K562 (cell line): Measurements from ENCODE around the gene TELO2. TPM values are rescaled to one million over a fixed set of nuclear protein-coding genes. Genes with fewer than 3 reads are reported as not detected.

ENCODE experiments used
- ATAC-seq: fragments of 200-7000 bp; cut with Tn5 transposase; 3 replicates; pipeline ENCODE4 v1.9.1; 2020; ENCODE audit warnings: moderate library complexity
- BruUV-seq: library from RNA; stranded (reverse); fragments of 400-500 nt; replicated peaks from 2 replicates; lab custom pipeline; 2021; lab: Mats Ljungman, UMichigan
- CTCF ChIA-PET: fragments of 300-600 bp; formaldehyde crosslinking; extraction: SDS; loops from one replicate; lab custom pipeline; 2021; ENCODE audit warnings: low intra/inter-chr PET ratio; lab: Yijun Ruan, JAX
- POLR2A ChIA-PET: fragments of 300-600, 350-650 bp; sonication (Branson Sonifier 250); formaldehyde crosslinking; extraction: SDS; loops from one replicate; lab custom pipeline; 2021; ENCODE audit warnings: antibody characterized with exemption, inconsistent platforms; lab: Yijun Ruan, JAX
- DNase-seq, 4 experiments: peaks; one replicate each; pipeline versions ENCODE4 v3.0.0 to v3.0.0-alpha.2; 2011 to 2018; ENCODE audit warnings: low spot score in 3 of 4, mixed read lengths in 3 of 4; ENCODE audit errors: extremely low read depth in 1 of 4
- FAIRE-seq: peaks from 2 replicates; lab custom pipeline; 2011; peaks lifted over from hg19 to GRCh38; lab: Jason Lieb, UNC
- H2AFZ ChIP-seq: 2 replicates; pipeline ENCODE4 v1.6.0; 2011; ENCODE audit warnings: low read depth, low read length, control low read depth, inconsistent platforms
- H3K27ac ChIP-seq: fragments of 200-600 bp; 3 replicates; pipeline ENCODE4 v1.8.0; 2011; ENCODE audit warnings: low read depth, mild to moderate bottlenecking, control low read depth, inconsistent platforms, low read length, moderate library complexity, mixed read lengths; ENCODE audit errors: extremely low read depth
- H3K27me3 ChIP-seq, 2 experiments: fragments of 300-600 bp in 1 of 2; 2 replicates in 1 of 2; 3 replicates in 1 of 2; pipeline versions ENCODE4 v1.6.0 to v1.8.0; 2011; ENCODE audit warnings: inconsistent platforms in 2 of 2, low read length in 2 of 2, mild to moderate bottlenecking in 1 of 2, mixed read lengths in 1 of 2, moderate library complexity in 1 of 2; ENCODE audit not compliant: control insufficient read depth in 2 of 2, insufficient read depth in 2 of 2
- H3K36me3 ChIP-seq: fragments of 300-600 bp; 3 replicates; pipeline ENCODE4 v1.8.0; 2011; ENCODE audit warnings: mild to moderate bottlenecking, low read length, inconsistent platforms; ENCODE audit not compliant: control insufficient read depth, insufficient read depth
- H3K4me1 ChIP-seq, 2 experiments: fragments of 200-600 bp in 1 of 2; replicated peaks in 1 of 2; 2 replicates in 1 of 2; 3 replicates in 1 of 2; pipeline versions ENCODE4 v1.5.1 to v1.8.0; 2011; ENCODE audit warnings: inconsistent platforms in 2 of 2, low read length in 2 of 2, mild to moderate bottlenecking in 1 of 2, mixed read lengths in 1 of 2, moderate library complexity in 1 of 2; ENCODE audit not compliant: control insufficient read depth in 2 of 2, insufficient read depth in 2 of 2
- H3K4me2 ChIP-seq: 2 replicates; pipeline ENCODE4 v1.6.1; 2011; ENCODE audit warnings: low read length, control low read depth, inconsistent platforms, mixed read lengths; ENCODE audit not compliant: insufficient read depth
- H3K4me3 ChIP-seq: fragments of 200-600 bp; sonication (generic), shearing (Covaris generic); 2 replicates; pipeline ENCODE4 v1.5.1; 2016; ENCODE audit warnings: control low read depth, inconsistent platforms
- H3K79me2 ChIP-seq: fragments of 200-600 bp; 3 replicates; pipeline ENCODE4 v1.8.0; 2011; ENCODE audit warnings: low read length, inconsistent platforms; ENCODE audit not compliant: control insufficient read depth, insufficient read depth
- H3K9ac ChIP-seq, 2 experiments: 2 replicates each; pipeline versions ENCODE4 v1.6.0 to v1.6.1; 2011; ENCODE audit warnings: low read depth in 2 of 2, low read length in 2 of 2, control low read depth in 1 of 2, inconsistent platforms in 1 of 2, mild to moderate bottlenecking in 1 of 2, mixed read lengths in 1 of 2; ENCODE audit not compliant: insufficient read depth in 1 of 2
- H3K9me1 ChIP-seq: one replicate; pipeline ENCODE4 v1.6.0; 2011; ENCODE audit warnings: inconsistent platforms, mild to moderate bottlenecking, low read length, moderate library complexity; ENCODE audit not compliant: control insufficient read depth, insufficient read depth
- H3K9me3 ChIP-seq: replicated peaks from 2 replicates; pipeline ENCODE4 v1.5.1; 2011; ENCODE audit warnings: low read depth, low read length, inconsistent platforms; ENCODE audit not compliant: control insufficient read depth, insufficient read depth
- H4K20me1 ChIP-seq: replicated peaks from 2 replicates; pipeline ENCODE4 v1.6.1; 2011; ENCODE audit warnings: low read length, inconsistent platforms, mixed read lengths; ENCODE audit not compliant: control insufficient read depth, insufficient read depth
- CEBPG ChIP-seq, 3 experiments: fragments of 200-800 bp in 1 of 3; sonication (Bioruptor generic) in 1 of 3; sonication (generic) in 1 of 3; formaldehyde crosslinking in 1 of 3; IDR thresholded peaks in 2 of 3; conservative IDR thresholded peaks in 1 of 3; 2 replicates each; pipeline versions ENCODE4 v1.6.1 to v1.8.0; 2016 to 2022; ENCODE audit warnings: missing compliant biosample characterization in 2 of 3, missing genetic modification characterization in 2 of 3, mild to moderate bottlenecking in 1 of 3, missing genetic modification reagents in 1 of 3
- FUS ChIP-seq: fragments of 200-400 bp; formaldehyde crosslinking; optimal IDR thresholded peaks from 2 replicates; pipeline ENCODE3; 2017; ENCODE audit warnings: low read depth, low read length
- MTA1 ChIP-seq: fragments of 450-650 bp; IDR thresholded peaks from 2 replicates; pipeline ENCODE4 v1.6.1; 2017; ENCODE audit warnings: borderline replicate concordance
- NFE2 ChIP-seq: IDR thresholded peaks from 2 replicates; pipeline ENCODE4 v1.6.1; 2014; ENCODE audit warnings: antibody characterized with exemption, low read depth
- RB1 ChIP-seq: fragments of 450-650 bp; IDR thresholded peaks from 2 replicates; pipeline ENCODE4 v1.6.1; 2017; ENCODE audit warnings: low read depth, mild to moderate bottlenecking
- SNRNP70 ChIP-seq: fragments of 200-400 bp; formaldehyde crosslinking; optimal IDR thresholded peaks from 2 replicates; pipeline ENCODE3; 2017; ENCODE audit warnings: low read depth, low read length
- ZNF212 ChIP-seq: fragments of 450-650 bp; formaldehyde crosslinking; IDR thresholded peaks from 2 replicates; pipeline ENCODE4 v1.4.0; 2020; ENCODE audit warnings: mild to moderate bottlenecking
- ZNF282 ChIP-seq: sonication (generic); formaldehyde crosslinking; IDR thresholded peaks from 2 replicates; pipeline ENCODE4 v1.8.1; 2023; ENCODE audit warnings: missing genetic modification reagents
- WGBS: fragments of 100-300 bp; shearing (Covaris generic); methylation state at CpG from one replicate; pipeline ENCODE4 v1.1.6; 2016; ENCODE audit warnings: low coverage, mixed read lengths; ENCODE audit not compliant: insufficient coverage; ENCODE audit errors: missing lambda C conversion rate; 5-methylcytosine and 5-hydroxymethylcytosine counted together
- in situ Hi-C: fragments of 300-500 bp; cut with MboI; formaldehyde crosslinking; loops from 4 replicates; pipeline ENCODE4 v1.15.0; 2018; ENCODE audit warnings: inconsistent platforms, mixed read lengths
- intact Hi-C: fragments of 100-400 bp; cut with micrococcal nuclease; formaldehyde crosslinking; loops from 2 replicates; pipeline ENCODE4 v1.14.2; 2022
- polyA plus RNA-seq, 8 experiments: library from polyadenylated mRNA; depleted of rRNA in 4 of 8; stranded (reverse) in 5 of 8; unstranded in 3 of 8; fragments of >200 nt; fragmentation: Nextera tagmentation in 2 of 8; fragmentation: Illumina TruSeq in 1 of 8; extraction: Ambion mirVana in 2 of 8; extraction: Trizol in 1 of 8; gene quantifications; 2 replicates each; pipeline versions ENCODE4 v1.2.1 to v1.2.3, GENCODE V29; 2011 to 2014; ENCODE audit warnings: inconsistent platforms in 1 of 8, missing spikeins in 1 of 8
- total RNA-seq, 7 experiments: library from RNA; depleted of rRNA in 6 of 7; stranded (reverse); fragments of >200 nt in 6 of 7; fragmentation: Illumina TruSeq in 2 of 7; extraction: Trizol in 2 of 7; gene quantifications; 2 replicates each; pipeline versions ENCODE4 v1.2.1 to v1.2.3, GENCODE V29; 2011 to 2021; ENCODE audit warnings: low replicate concordance in 1 of 7
- TF ChIP-seq, protein P1 (sequence below): sonication (generic); formaldehyde crosslinking; IDR thresholded peaks from 2 replicates; pipeline ENCODE4 v1.8.1; 2023; ENCODE audit warnings: missing genetic modification reagents, mild to moderate bottlenecking, borderline replicate concordance
- TF ChIP-seq, protein P2 (sequence below), 2 experiments: fragments of 450-650 bp; IDR thresholded peaks; 2 replicates each; pipeline ENCODE4 v1.6.1; 2018; ENCODE audit warnings: mild to moderate bottlenecking in 2 of 2, low read depth in 1 of 2; ENCODE audit not compliant: partially characterized antibody in 2 of 2

TELO2 gene
- total and polyA plus RNA-seq, 9 of the 15 experiments (the other 6 are each of a cell fraction or from before 2014, with no cell fraction given), result 0.51 to 91.8 (median 14.5) TPM

DNA sequence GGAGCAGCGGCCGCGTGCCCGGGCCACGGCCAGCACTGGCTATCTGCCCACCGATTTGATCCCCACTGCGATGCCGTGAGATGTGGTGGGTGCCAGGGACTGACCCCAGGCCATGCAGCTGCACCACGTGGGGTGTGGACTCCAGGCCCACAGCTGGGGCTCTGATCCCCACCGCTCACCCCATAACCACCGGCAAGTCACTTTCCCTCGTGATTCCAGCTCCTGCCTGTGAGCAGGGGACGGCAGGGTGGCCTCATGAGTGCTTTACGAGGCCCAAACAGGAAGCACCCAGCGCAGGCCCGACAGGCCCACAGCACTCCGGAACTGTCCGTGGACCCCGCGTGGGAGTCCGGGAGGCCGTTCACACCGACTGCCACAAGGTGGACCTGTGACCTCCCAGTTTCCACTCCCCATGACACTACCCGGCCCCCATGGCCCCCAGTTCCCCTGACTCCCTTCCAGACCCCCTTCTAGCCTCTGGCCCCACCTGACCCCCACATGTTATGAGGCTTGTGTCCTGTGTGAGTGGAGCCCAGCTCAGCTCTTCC is 5.0 kb upstream of the TELO2 start:
- Histone ChIP-seq H3K9ac (no peak overlapping the region), H2AFZ (no peak overlapping the region)
- POLR2A ChIA-PET, result interaction anchor here (1.0 kb wide), 1 partner anchor 82 kb away, joined by 3 read pairs; no protein-coding TSS in a partner anchor

More for the DNA sequence above, 5.0 kb upstream of the TELO2 start:
- no peak overlapping the region for H3K4me2 ChIP-seq
- ATAC-seq (no peak), DNase-seq (no peak), FAIRE-seq (no peak)
- H3K4me3 ChIP-seq, result no peak overlapping the region
- BruUV-seq, result no TSS peak
- H3K9me1 ChIP-seq, result no peaks in the 10 kb centered on the region
- H3K27ac ChIP-seq, result no peak overlapping the region
- H3K9me3 ChIP-seq, result no peaks in the 10 kb centered on the region
- peaks cover 5% of the 10 kb centered on the region; the same call in 1 of the 3 replicates for H3K79me2 ChIP-seq
- 78% methylated on average over 19 of the region's 24 CpGs for WGBS
- H3K27me3 ChIP-seq, result no peaks in the 10 kb centered on the region
- intact Hi-C loops, result no loop called here
- in situ Hi-C loops, result no loop called here
- H3K36me3 ChIP-seq, result no peaks in the 10 kb centered on the region
- TF ChIP-seq ZNF212 (CRISPR knock-in tag) (no peak), ZNF282 (no peak), MTA1 (no peak), CEBPG (CRISPR knock-in tag; IDR thresholded peaks at IDR 0.05) (no peak), CEBPG (tag; conservative IDR thresholded peaks at IDR 0.05 in 1 of 2, IDR thresholded peaks at IDR 0.05 in 1 of 2) (no peak), NFE2 (no peak), RB1 (no peak), SNRNP70 (no peak), FUS (no peak)
- TF ChIP-seq, protein P1, sequence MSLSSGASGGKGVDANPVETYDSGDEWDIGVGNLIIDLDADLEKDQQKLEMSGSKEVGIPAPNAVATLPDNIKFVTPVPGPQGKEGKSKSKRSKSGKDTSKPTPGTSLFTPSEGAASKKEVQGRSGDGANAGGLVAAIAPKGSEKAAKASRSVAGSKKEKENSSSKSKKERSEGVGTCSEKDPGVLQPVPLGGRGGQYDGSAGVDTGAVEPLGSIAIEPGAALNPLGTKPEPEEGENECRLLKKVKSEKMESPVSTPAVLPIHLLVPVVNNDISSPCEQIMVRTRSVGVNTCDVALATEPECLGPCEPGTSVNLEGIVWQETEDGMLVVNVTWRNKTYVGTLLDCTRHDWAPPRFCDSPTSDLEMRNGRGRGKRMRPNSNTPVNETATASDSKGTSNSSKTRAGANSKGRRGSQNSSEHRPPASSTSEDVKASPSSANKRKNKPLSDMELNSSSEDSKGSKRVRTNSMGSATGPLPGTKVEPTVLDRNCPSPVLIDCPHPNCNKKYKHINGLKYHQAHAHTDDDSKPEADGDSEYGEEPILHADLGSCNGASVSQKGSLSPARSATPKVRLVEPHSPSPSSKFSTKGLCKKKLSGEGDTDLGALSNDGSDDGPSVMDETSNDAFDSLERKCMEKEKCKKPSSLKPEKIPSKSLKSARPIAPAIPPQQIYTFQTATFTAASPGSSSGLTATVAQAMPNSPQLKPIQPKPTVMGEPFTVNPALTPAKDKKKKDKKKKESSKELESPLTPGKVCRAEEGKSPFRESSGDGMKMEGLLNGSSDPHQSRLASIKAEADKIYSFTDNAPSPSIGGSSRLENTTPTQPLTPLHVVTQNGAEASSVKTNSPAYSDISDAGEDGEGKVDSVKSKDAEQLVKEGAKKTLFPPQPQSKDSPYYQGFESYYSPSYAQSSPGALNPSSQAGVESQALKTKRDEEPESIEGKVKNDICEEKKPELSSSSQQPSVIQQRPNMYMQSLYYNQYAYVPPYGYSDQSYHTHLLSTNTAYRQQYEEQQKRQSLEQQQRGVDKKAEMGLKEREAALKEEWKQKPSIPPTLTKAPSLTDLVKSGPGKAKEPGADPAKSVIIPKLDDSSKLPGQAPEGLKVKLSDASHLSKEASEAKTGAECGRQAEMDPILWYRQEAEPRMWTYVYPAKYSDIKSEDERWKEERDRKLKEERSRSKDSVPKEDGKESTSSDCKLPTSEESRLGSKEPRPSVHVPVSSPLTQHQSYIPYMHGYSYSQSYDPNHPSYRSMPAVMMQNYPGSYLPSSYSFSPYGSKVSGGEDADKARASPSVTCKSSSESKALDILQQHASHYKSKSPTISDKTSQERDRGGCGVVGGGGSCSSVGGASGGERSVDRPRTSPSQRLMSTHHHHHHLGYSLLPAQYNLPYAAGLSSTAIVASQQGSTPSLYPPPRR (CRISPR knock-in tag), result no peak
- TF ChIP-seq, protein P2, sequence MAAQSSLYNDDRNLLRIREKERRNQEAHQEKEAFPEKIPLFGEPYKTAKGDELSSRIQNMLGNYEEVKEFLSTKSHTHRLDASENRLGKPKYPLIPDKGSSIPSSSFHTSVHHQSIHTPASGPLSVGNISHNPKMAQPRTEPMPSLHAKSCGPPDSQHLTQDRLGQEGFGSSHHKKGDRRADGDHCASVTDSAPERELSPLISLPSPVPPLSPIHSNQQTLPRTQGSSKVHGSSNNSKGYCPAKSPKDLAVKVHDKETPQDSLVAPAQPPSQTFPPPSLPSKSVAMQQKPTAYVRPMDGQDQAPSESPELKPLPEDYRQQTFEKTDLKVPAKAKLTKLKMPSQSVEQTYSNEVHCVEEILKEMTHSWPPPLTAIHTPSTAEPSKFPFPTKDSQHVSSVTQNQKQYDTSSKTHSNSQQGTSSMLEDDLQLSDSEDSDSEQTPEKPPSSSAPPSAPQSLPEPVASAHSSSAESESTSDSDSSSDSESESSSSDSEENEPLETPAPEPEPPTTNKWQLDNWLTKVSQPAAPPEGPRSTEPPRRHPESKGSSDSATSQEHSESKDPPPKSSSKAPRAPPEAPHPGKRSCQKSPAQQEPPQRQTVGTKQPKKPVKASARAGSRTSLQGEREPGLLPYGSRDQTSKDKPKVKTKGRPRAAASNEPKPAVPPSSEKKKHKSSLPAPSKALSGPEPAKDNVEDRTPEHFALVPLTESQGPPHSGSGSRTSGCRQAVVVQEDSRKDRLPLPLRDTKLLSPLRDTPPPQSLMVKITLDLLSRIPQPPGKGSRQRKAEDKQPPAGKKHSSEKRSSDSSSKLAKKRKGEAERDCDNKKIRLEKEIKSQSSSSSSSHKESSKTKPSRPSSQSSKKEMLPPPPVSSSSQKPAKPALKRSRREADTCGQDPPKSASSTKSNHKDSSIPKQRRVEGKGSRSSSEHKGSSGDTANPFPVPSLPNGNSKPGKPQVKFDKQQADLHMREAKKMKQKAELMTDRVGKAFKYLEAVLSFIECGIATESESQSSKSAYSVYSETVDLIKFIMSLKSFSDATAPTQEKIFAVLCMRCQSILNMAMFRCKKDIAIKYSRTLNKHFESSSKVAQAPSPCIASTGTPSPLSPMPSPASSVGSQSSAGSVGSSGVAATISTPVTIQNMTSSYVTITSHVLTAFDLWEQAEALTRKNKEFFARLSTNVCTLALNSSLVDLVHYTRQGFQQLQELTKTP (IDR thresholded peaks at IDR 0.05; ENCODE audit: low read depth in 1 of 2, partially characterized antibody in 2 of 2), result no peak
- H3K4me1 ChIP-seq, result peaks cover 12 to 55% of the 10 kb centered on the region in 2 experiments; a peak in 4 of 5 replicates
- H4K20me1 ChIP-seq, result no peaks in the 10 kb centered on the region
- CTCF ChIA-PET, result no interaction called here
